Left lung (tissue), 10 donors: ENCODE results near the gene KPTN. TPM values are rescaled to one million over a fixed set of nuclear protein-coding genes. Genes with fewer than 3 reads are reported as not detected.

Experiments used
- ATAC-seq: fragments of 200-7000 bp; cut with Tn5 transposase; one replicate; pipeline ENCODE4 v1.9.1; 2020; ENCODE audit warnings: moderate library complexity
- DNase-seq, 4 donors: peaks; one replicate each; pipeline ENCODE4 v3.0.0-alpha.2; 2013 to 2020
- H3K27ac ChIP-seq, 2 donors: fragments of 200-600 bp; sonication (generic) in 1 of 2; one replicate each; pipeline versions ENCODE4 v1.5.0 to v1.8.0; 2020 to 2021
- H3K27me3 ChIP-seq, 2 donors: fragments of 200-600 bp; sonication (generic) in 1 of 2; one replicate each; pipeline versions ENCODE4 v1.5.0 to v1.8.0; 2020 to 2021
- H3K36me3 ChIP-seq, 2 donors: fragments of 200-600 bp; sonication (generic) in 1 of 2; one replicate each; pipeline versions ENCODE4 v1.5.0 to v1.8.0; 2020 to 2021
- H3K4me1 ChIP-seq, 2 donors: fragments of 200-600 bp; one replicate each; pipeline ENCODE4 v1.8.0; 2021
- H3K4me3 ChIP-seq, 2 donors: fragments of 200-600 bp; sonication (generic) in 1 of 2; one replicate each; pipeline versions ENCODE4 v1.5.0 to v1.8.0; 2020 to 2021; ENCODE audit warnings: mild to moderate bottlenecking in 1 of 2
- H3K9me3 ChIP-seq, 2 donors: fragments of 200-600 bp; sonication (generic) in 1 of 2; one replicate each; pipeline versions ENCODE4 v1.5.0 to v1.8.0; 2020 to 2021
- CTCF ChIP-seq, 2 donors: fragments of 200-600 bp; sonication (generic) in 1 of 2; IDR thresholded peaks; one replicate each; pipeline versions ENCODE4 v1.5.0 to v1.8.0; 2021; ENCODE audit warnings: antibody characterized with exemption in 2 of 2
- intact Hi-C, 2 donors: fragments of 100-400 bp; cut with DNase I; formaldehyde crosslinking; loops; one replicate each; pipeline versions ENCODE4 v1.11.2 to v1.14.2; 2022
- polyA plus RNA-seq, 6 donors: library from polyadenylated mRNA; unstranded; fragments of 120-200 nt; gene quantifications; one replicate each; pipeline ENCODE4 v1.2.1, GENCODE V29; 2013; ENCODE audit not compliant: insufficient read length in 6 of 6
- total RNA-seq, 2 donors: library from RNA; stranded (reverse); fragmentation: NEBNext Ultra II Directional; extraction: Animal tissue kit (Norgen Biotek cat#: 25700); gene quantifications; one replicate each; pipeline ENCODE4 v1.2.1, GENCODE V29; 2021
- donor health status: DM: no; HTN: yes; CAD: no.
- donor health status: DM: no; HTN: no; CAD: no.

KPTN gene
- total and polyA plus RNA-seq, 8 donors, result 12.0 to 17.8 (median 14.2) TPM

GRCh38 chr19:47491358-47492136 is 7.5 kb upstream of the KPTN start:
- no peak for ATAC-seq
- Histone ChIP-seq H3K27me3 (no peaks in the 10 kb centered on the region), H3K4me1 (no peaks in the 10 kb centered on the region), H3K27ac (no peak overlapping the region), H3K36me3 (peaks cover 0 to 92% of the 10 kb centered on the region in 2 donors), H3K9me3 (no peaks in the 10 kb centered on the region), H3K4me3 (no peak overlapping the region)
- no peak for TF ChIP-seq CTCF (IDR thresholded peaks at IDR 0.05)
- DNase-seq, result peak in 1 of 4 donors; percentile 62
- intact Hi-C loops, result no loop called here

- H3K27me3 ChIP-seq, result no peaks in the 10 kb centered on the region
- TF ChIP-seq CTCF (IDR thresholded peaks at IDR 0.05), result no peak
- H3K4me1 ChIP-seq, result no peaks in the 10 kb centered on the region
- ATAC-seq, result no peak
- DNase-seq, result peak in 1 of 4 donors; percentile 34
- no peaks in the 10 kb centered on the region for H3K9me3 ChIP-seq
- intact Hi-C loops, result no loop called here
- no peak overlapping the region for H3K27ac ChIP-seq
- H3K36me3 ChIP-seq, result peaks cover 0 to 85% of the 10 kb centered on the region in 2 donors
- H3K4me3 ChIP-seq, result no peak overlapping the region
Observed at GRCh38 chr19:47490847-47491246, 6.8 kb upstream of the KPTN start.

- H3K4me1 ChIP-seq, result peaks cover 0 to 5% of the 10 kb centered on the region in 2 donors
- DNase-seq (peak in 1 of 4 donors; percentile 3), ATAC-seq (no peak)
- H3K36me3 ChIP-seq, result peaks cover 0 to 82% of the 10 kb centered on the region in 2 donors
- no peak overlapping the region for H3K27ac ChIP-seq
- TF ChIP-seq CTCF (IDR thresholded peaks at IDR 0.05), result no peak
- H3K27me3 ChIP-seq, result no peaks in the 10 kb centered on the region
- intact Hi-C loops, result no loop called here
- H3K4me3 ChIP-seq, result no peak overlapping the region
- H3K9me3 ChIP-seq, result no peaks in the 10 kb centered on the region
Observed at GRCh38 chr19:47490031-47490430, 6.0 kb upstream of the KPTN start.

- DNase-seq (peak in 1 of 4 donors; percentile 34), ATAC-seq (no peak)
- Histone ChIP-seq H3K27ac (no peak overlapping the region), H3K4me1 (peaks cover 5 to 12% of the 10 kb centered on the region in 2 donors), H3K9me3 (no peaks in the 10 kb centered on the region), H3K27me3 (no peaks in the 10 kb centered on the region), H3K36me3 (peaks cover 0 to 79% of the 10 kb centered on the region in 2 donors), H3K4me3 (no peak overlapping the region)
- intact Hi-C loops, result no loop called here
- TF ChIP-seq CTCF (IDR thresholded peaks at IDR 0.05), result no peak
Observed at GRCh38 chr19:47489072-47489914, 5.3 kb upstream of the KPTN start.
